Measurements from ENCODE around the gene PLA2G3.

The PLA2G3 gene

DNA sequence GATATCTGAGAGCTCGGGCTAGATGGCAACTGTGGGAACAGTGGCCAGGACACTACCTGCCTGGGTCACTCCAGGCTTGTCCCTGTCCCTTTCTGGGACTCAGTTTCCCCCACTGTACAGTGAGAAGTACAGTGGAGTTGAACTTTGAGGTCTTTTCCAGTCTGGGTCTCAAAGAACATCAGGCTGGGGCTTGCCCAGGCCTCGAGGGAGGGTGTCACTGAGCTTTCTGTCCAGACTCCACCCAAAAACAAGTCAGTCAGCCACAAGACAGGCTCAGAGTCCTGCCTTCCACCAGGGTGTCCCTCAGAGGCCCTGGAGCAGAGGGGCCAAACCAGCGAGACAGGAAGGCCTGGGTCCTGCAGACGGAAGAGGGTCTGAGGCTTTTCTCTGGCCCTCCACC is 2.0 kb upstream of the PLA2G3 start:
- in situ Hi-C loops (cut with HindIII; ENCODE audit: low sequenced_read_pairs), result no loop called here
- TF ChIP-seq CTCF (IDR thresholded peaks at IDR 0.05; ENCODE audit: low read depth, low read length, missing control alignments), result no peak
- no peak for DNase-seq (ENCODE audit: low read depth)
- no peak overlapping the region for H3K4me3 ChIP-seq (ENCODE audit: low read depth, low read length)

DNA sequence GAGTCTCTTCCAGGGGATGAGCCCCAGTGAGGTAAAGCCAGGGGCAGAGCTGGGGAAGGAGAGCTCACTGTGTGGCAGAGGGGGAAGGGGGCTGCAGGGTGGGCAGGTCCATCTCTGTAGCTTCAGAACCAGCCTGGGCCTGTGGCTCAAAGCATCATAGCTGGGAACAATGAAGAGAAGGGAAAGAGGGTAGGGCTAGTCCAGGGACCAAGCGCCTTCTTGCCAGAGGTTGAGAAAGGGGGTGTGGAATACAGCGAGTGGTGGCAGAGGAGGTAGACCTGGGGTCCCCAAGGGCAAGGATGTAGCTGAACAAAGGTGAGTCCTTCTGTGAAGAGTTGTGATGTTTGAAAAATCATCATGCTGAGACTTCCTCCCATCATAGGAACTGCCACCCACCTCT is 1.2 kb upstream of the PLA2G3 start:
- in situ Hi-C loops (cut with HindIII; ENCODE audit: low sequenced_read_pairs), result no loop called here
- DNase-seq (ENCODE audit: low read depth), result no peak
- no peak for TF ChIP-seq CTCF (IDR thresholded peaks at IDR 0.05; ENCODE audit: low read depth, low read length, missing control alignments)
- H3K4me3 ChIP-seq (ENCODE audit: low read depth, low read length), result no peak overlapping the region

- in situ Hi-C loops (cut with HindIII; ENCODE audit: low sequenced_read_pairs), result no loop called here
- no peak for DNase-seq (ENCODE audit: low read depth)
- no peak overlapping the region for H3K4me3 ChIP-seq (ENCODE audit: low read depth, low read length)
- no peak for TF ChIP-seq CTCF (IDR thresholded peaks at IDR 0.05; ENCODE audit: low read depth, low read length, missing control alignments)
Observed at GRCh38 chr22:31140746-31141145, 438 bp upstream of the PLA2G3 start.

DNA sequence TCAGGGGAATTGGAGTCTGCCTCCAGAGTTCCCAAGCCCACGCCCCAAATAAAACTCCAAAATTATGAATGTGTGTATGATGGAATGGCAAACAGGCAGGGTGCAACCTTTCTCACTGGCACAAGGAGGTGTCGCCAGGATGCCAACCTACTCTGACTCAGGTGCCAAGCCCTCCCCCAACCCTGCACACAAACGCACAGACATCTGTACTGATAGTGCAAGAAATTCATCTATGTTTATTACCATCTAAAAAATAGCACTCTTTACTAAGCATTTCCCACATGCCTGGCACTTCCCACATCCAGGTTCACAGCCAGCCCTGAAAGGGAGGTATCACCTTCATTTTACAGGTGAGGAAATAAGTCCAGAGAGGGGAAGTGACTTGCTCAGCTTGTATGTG is 1.2 kb downstream of the PLA2G3 start:
- no peak overlapping the region for H3K4me3 ChIP-seq (ENCODE audit: low read depth, low read length)
- no peak for DNase-seq (ENCODE audit: low read depth)
- in situ Hi-C loops (cut with HindIII; ENCODE audit: low sequenced_read_pairs), result no loop called here
- TF ChIP-seq CTCF (IDR thresholded peaks at IDR 0.05; ENCODE audit: low read depth, low read length, missing control alignments), result no peak

GRCh38 chr22:31138126-31138525 is 2.2 kb downstream of the PLA2G3 start:
- DNase-seq (ENCODE audit: low read depth), result no peak
- in situ Hi-C loops (cut with HindIII; ENCODE audit: low sequenced_read_pairs), result no loop called here
- TF ChIP-seq CTCF (IDR thresholded peaks at IDR 0.05; ENCODE audit: low read depth, low read length, missing control alignments), result no peak
- H3K4me3 ChIP-seq (ENCODE audit: low read depth, low read length), result no peak overlapping the region

DNA sequence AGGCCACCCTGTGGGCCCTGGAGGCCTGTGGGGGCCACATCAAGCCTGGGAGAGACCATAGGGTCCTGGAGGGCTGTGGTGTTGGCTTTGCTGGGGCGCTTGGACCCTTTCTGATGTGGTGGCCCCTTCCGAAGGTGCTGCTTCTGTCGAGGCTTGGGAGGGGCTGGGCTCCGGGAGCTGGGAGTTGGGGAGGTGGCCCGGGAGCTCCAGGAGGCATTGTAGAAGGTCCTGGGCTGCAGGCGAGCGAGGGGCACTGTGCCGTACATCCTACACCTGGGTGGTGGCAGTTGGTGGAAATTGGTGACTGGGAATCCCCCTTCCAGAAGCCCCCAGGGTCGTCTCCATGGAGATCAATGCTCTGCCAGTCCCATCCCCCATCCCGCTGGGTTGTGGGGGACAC is 2.6 kb downstream of the PLA2G3 start:
- H3K4me3 ChIP-seq (ENCODE audit: low read depth, low read length), result no peak overlapping the region
- in situ Hi-C loops (cut with HindIII; ENCODE audit: low sequenced_read_pairs), result no loop called here
- TF ChIP-seq CTCF (IDR thresholded peaks at IDR 0.05; ENCODE audit: low read depth, low read length, missing control alignments), result no peak
- no peak for DNase-seq (ENCODE audit: low read depth)

DNA sequence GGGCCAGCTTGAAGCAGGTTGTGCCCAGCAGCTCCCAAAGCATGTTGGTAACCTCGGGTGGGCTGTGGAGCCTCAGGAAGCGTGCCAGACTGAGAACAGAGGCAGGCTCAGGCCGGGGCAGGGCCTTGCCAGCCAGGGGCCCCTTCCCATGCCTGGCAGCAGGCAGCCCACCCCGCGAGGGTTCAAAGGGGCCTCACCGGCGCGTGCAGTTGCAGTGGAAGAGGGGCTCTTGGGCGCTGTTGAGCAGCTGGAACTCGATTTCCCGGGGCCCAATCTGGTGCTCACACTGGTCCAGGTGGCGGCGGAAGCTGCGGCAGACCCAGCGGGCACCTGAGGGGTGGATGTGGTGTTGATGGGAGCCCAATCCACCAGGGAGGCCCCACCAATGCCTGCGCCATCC is 3.6 kb downstream of the PLA2G3 start:
- DNase-seq (ENCODE audit: low read depth), result no peak
- no peak for TF ChIP-seq CTCF (IDR thresholded peaks at IDR 0.05; ENCODE audit: low read depth, low read length, missing control alignments)
- H3K4me3 ChIP-seq (ENCODE audit: low read depth, low read length), result no peak overlapping the region
- in situ Hi-C loops (cut with HindIII; ENCODE audit: low sequenced_read_pairs), result no loop called here
